Measurements from ENCODE around the gene SHROOM2.

DNA sequence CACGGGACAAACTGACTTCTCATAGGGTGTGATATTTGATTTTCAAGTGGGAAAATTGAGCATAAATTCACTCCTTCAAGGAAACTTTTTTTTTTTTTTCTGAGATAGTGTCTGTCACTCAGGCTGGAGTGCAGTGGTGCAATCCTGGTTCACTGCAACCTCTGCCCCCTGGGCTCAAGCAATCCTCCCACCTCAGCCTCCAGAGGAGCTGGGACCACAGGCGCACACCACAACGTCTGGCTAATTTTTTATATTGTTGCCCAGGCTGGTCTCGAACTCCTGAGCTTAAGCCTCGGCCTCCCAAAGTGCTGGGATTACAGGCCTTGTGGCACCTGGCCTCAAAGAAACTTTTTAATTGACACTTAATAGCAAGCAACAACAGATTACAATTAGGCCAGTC lies 194.7 kb downstream of the SHROOM2 start:
- TF ChIP-seq CTCF (IDR thresholded peaks at IDR 0.05; ENCODE audit: insufficient read depth, low read length) (no peak), POLR2AphosphoS5 (IDR thresholded peaks at IDR 0.05; ENCODE audit: low read depth) (no peak), GABPA (IDR thresholded peaks at IDR 0.05; ENCODE audit: low read depth) (no peak), REST (IDR thresholded peaks at IDR 0.05; ENCODE audit: insufficient replicate concordance, low read depth) (no peak), SPI1 (IDR thresholded peaks at IDR 0.05; ENCODE audit: borderline replicate concordance, low read depth) (no peak)

Data from HL-60 (cell line).